HG03103 (cell line): ENCODE results near the gene MSH6.

Source experiments
- ATAC-seq: cut with Tn5 transposase; IDR thresholded peaks from one replicate; pipeline ENCODE4 v1.9.1; 2021; ENCODE audit warnings: low read depth; ENCODE audit not compliant: unreplicated experiment

The MSH6 gene, protein sequence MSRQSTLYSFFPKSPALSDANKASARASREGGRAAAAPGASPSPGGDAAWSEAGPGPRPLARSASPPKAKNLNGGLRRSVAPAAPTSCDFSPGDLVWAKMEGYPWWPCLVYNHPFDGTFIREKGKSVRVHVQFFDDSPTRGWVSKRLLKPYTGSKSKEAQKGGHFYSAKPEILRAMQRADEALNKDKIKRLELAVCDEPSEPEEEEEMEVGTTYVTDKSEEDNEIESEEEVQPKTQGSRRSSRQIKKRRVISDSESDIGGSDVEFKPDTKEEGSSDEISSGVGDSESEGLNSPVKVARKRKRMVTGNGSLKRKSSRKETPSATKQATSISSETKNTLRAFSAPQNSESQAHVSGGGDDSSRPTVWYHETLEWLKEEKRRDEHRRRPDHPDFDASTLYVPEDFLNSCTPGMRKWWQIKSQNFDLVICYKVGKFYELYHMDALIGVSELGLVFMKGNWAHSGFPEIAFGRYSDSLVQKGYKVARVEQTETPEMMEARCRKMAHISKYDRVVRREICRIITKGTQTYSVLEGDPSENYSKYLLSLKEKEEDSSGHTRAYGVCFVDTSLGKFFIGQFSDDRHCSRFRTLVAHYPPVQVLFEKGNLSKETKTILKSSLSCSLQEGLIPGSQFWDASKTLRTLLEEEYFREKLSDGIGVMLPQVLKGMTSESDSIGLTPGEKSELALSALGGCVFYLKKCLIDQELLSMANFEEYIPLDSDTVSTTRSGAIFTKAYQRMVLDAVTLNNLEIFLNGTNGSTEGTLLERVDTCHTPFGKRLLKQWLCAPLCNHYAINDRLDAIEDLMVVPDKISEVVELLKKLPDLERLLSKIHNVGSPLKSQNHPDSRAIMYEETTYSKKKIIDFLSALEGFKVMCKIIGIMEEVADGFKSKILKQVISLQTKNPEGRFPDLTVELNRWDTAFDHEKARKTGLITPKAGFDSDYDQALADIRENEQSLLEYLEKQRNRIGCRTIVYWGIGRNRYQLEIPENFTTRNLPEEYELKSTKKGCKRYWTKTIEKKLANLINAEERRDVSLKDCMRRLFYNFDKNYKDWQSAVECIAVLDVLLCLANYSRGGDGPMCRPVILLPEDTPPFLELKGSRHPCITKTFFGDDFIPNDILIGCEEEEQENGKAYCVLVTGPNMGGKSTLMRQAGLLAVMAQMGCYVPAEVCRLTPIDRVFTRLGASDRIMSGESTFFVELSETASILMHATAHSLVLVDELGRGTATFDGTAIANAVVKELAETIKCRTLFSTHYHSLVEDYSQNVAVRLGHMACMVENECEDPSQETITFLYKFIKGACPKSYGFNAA (N-terminal part only)

DNA sequence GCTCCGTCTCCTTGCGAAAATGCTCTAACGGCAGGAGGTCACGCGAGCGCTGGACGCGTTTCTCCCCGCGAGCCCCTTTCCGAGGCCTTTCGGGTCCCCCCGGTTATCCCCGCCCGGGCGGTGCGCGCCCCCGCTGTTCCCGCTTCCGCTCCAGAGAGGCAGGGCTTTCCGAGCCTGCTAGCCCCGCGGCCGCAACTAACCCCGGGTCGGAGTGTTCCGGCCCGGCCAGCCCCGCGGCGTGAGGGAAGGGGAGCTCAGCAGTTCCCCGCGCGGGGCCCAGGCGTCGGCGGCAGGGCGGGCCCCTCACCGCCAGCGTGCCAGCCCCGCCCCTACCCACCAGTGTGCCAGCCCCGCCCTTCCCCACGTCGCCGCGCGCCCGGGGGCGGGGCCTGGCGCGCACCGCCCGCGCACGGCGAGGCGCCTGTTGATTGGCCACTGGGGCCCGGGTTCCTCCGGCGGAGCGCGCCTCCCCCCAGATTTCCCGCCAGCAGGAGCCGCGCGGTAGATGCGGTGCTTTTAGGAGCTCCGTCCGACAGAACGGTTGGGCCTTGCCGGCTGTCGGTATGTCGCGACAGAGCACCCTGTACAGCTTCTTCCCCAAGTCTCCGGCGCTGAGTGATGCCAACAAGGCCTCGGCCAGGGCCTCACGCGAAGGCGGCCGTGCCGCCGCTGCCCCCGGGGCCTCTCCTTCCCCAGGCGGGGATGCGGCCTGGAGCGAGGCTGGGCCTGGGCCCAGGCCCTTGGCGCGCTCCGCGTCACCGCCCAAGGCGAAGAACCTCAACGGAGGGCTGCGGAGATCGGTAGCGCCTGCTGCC is at the start of gene MSH6:
MSH6 (plus strand) TSS at position 475 of the 815 bp plus-strand sequence; CDS start at position 564, 89 bp downstream.
- peak; percentile 76 for ATAC-seq

DNA sequence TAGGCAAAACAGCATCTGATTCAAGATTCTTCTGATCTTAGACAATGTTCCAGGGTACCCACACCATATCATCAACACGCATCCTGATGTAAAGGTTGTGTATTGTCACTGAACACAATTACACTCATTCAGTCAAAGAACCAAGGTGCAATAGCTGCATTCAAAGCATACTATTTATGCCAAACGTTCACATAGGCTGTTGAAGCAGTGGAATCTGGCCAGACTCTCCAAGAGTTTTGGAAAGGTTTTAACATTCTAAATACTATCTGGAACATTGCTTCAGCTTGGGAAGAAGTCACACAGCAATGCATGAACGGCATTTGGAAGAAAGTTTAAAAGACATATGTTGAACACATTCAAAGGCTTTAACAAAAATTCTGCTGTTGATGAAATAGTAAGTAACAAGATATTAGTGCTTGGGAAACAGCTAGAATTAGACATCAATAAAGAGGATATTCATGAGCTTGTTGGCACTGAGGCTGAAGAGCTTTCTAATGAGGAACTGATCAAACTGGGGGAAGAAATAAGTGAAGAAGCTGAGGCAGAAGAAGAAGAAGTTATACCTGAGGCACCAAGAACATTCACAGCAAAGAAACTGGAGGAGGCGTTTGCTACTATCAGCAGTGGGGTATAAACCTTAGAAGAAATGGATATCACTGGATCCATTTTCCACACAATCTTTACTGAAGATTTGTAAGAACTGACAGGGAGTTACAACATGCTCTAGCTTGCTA is 47.6 kb upstream of the MSH6 start:
- ATAC-seq: no peak

DNA sequence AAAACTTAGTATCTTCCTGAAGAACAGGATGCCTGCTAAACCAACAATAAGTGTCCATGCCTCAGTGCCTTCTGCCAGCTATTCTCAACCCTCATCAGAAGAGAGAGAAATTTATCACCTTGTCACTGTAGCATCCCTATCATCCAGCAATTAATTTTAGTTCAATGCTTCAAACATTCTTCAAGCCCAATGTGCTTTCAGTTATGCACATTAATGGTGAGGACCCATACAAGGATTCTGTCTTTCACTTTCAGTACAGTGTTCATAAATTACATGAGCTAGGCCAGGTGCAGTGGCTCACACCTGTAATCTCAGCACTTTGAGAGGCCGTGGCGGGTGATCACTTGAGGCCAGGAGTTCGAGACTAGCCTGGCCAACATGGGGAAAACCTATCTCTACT is 47.0 kb upstream of the MSH6 start:
- ATAC-seq: no peak

DNA sequence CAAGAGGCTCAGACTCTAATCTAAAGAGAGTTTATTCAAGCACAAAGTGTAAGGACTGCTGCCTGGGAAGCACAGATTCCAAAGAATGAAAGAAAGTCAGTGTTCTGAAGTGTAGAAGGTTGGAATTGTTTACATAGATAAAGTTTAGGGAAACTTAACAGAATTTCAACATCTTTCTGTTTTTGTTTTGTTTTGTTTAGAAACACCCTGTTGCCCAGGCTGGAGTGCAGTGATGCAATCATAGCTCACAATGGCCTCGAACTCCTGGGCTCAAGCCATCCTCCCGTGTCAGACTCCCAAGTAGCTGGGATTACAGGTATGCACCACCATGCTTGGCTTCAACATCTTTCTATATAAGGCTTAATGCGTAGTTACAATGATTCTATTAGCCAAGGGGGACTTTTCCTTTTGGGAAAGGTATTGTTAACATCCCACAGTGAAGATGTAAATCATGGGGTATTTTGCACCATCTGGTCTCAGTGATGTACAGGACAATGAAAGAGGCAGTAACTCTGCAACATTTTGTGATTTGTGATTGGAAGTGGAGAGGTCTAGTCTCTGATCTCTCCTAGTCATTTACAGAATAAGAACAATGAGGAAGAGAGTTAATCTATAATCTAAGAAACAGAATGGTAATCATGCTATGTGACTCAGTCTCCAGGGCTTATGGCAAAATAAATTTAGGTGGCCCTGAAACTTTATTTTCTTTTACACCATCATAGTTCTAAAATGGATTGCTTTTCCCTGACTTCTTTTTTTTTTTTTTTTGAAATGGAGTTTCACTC is 45.6 kb upstream of the MSH6 start:
- ATAC-seq: no peak

DNA sequence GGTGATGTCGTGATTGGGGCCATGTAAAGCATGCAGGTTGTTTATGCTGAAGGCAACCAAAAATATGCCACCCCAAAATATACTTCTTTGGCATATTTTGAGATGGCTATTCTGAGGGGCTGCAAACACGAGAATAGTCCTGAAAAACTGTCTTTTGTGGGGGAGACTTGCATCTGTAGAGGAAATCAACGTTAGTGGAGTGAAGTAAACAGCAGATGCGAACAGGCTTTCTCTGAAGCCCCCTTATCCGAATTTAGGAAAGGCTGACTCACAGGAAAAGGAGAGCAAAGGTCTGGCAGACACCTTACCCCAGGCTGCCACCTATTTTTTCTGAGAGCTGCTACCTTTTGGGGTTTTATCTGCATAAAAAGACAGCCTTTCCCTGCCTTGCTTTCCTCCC is 44.6 kb upstream of the MSH6 start:
- ATAC-seq: no peak

DNA sequence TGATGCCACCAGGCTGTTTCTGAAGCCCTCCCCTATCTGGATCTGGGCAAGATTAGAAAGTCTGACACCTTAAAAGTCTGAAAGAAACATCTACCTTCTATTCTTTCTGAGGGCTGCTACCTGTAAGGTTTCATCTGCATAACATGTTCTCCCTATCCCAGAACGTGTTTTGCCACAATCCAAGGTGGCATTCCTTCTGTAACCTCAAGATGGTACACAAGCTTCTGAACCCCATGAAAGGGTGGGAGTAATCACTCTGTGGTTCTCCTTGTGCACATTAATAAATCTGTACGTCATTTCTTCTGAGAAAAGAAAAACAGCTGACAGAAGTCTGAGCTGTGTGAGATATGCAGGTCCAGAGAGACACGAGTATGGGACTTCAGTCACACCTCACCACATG is 41.8 kb upstream of the MSH6 start:
- ATAC-seq: no peak

DNA sequence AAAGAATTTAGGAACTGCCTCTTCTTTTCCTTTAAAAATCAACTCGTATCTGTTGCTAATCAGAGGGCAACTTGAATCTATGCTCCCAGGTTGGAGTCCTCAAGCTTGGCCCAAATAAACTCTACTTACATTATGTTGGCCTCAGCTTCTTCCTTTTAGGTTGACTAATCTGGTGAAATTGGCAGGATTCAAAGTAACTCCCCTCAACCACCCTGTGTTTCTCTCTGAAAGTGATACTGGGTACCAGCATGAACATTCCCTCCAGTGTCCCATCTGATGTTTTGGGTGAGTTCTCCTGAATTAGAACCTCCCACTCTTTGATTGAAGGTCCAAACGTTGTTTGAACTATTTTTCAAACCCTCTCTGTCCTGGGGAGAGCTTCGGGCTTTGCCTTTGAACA is 41.3 kb upstream of the MSH6 start:
- no peak for ATAC-seq

DNA sequence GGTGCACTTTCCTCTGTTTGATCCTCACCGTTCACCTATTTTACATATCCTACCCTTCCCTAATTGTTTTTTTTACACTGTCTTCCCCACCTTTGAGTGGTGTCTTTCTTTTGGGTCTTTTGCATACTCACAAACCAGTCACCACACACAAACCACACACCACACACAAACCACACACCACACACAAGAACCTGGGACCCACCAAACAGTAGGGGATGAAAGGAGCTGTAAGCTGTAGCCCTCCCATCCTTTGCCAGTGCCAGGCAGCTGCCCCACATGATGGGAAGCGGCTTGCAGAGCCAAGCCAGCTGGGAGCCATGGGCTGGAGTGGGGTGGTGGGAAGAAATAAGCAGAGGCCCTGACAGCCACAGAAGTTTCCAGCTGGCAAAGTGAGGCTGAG is 38.9 kb upstream of the MSH6 start:
- ATAC-seq: no peak

DNA sequence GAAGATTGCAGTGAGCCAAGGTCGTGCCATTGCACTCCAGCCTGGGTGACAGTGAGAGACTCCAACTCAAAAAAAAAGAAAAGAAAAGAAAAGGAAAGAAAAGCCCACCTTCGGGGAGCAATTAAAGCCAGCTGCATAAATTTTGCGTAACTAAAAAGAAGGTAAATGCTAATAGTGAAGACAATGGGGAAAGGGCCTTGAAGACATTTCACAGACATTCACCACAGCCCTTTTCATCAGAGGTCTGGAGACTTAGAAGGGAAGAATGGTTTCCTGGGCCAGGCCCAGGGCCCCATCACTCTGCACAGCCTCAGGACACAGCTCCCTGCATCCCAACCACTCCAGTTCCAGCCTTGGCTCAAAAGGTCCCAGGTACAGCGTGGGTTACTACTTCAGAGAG is 35.1 kb upstream of the MSH6 start:
- ATAC-seq: no peak

DNA sequence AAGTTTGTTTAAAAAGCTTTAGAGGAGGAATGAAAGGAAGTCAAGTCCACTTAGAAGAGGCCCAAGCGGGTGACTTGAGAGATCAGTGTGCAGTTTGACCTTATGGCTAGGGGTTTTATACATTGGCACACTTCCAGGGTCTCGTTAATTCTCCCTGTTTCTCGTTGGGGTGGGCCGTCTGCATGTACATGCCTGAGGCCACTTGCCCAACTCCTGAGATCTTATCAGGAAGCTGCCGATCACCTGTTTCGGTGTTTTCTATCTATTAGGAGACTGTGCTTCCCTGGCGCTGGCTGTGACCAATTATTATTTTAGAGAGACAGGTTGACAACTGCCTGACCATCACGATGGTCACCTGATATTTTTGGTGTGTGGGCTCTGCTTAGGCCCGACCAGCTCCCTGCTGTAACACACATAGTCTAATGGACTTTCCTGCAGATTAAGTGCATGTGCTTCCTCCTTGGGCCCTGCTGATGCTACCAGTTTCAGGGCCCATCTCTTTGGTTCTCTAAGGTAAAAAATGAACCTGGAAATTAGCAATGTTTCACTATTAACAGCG is 31.0 kb upstream of the MSH6 start:
- peak; percentile 26 for ATAC-seq

DNA sequence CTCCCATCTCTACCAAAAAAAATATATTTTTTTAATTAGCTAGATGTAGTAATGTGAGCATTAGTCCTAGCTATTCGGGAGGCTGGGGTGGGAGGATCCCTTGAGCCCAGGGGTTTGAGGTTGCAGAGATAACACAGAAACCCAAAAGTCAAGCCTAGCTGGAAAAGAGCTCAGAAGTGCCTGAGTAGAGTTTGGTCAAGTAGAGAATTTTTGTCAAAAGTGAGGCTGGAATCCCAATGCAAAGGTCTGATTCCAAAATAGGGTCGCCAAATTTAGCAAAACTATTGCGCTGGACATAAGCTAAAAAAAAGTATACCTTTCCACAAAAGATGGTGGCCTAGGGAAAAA is 15.5 kb upstream of the MSH6 start:
- ATAC-seq: no peak

DNA sequence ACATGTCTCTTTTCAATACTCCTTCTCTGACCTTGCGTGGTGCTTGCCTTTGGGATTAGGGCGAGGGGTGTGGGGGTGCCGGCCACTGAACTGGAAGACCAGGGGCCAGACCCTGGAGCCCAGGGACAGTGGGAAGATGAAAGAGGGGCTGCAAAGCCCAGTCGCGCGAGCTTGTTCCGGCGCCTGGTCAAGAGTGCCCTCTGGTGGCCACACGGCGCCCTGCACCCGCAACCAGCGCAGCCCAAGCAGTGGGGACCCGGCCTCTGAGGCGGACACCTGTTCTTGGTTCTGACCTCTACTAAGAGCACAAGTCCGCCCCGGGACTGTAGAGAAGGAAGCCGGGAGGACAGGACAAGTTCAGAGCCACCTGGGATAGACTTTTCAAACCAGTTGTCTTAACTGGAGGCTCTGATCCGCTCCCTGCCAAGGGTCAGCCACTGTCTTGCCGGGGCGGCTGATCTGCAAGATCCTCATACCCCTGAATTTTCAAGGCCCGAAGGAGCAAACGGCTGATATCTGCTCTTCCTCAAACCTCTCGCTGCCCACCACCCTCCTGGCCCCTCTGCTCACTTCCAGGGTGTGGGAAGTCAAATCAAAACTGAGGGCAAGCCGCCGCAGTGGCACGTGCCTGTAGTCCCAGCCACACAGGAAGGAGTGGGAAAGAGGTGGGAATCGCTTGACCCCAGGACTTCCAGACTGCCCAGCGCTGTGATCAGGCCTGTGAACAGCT is 14.9 kb upstream of the MSH6 start:
- no peak for ATAC-seq

DNA sequence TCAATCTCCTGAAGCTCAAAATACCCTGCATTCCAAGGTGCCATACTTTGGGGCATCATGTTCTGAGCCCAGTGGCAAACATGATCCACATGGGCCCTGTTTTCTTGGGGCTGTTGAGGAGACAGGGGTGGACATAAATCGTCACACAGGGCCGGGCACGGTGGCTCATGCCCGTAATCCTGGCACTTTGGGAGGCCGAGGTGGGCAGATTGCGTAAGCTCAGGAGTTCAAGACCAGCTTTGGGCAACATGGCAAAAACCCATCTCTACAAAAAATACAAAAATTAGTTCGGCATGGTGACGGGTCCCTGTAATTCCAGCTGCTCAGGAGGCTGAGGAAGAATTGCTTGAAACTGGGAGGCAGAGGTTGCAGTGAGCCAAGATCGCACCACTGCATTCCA is 13.6 kb upstream of the MSH6 start:
- no peak for ATAC-seq

DNA sequence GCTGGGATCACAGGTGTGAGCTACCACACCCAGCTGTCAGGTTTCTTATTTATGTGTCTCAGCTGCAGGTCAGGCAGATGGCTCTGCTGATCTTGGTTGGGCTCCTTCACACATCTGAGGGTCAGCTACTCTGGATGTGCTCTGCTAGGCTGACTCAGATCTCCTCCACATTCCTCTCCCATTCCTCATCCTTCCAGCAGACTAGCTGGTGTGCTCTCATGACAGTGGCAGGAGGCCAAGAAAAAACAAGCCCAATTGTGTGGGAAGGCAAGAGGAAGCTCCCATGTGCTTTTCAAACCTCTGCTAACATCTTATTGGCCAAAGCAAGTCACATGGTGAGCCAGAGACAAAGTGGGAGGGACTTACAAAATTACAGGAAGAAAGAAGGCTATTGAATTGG is 11.7 kb upstream of the MSH6 start:
- no peak for ATAC-seq

DNA sequence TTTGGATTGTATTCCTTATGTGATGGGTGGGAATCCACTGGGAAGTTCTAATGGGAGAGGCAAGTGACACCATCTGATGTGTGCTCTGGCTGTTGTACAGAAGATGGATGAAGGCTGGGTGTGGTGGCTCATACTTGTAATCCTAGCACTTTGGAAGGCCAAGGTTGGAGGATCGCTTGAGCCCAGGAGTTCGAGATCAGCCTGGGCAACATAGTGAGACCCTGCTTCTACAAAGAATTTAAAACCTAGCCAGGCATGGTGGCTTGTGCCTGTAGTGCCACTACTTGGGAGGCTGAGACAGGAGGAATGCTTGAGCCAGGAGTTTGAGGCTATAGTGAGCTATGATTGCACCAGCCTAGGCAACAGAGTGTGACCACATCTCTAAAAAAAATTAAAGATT is 10.6 kb upstream of the MSH6 start:
- ATAC-seq: no peak

DNA sequence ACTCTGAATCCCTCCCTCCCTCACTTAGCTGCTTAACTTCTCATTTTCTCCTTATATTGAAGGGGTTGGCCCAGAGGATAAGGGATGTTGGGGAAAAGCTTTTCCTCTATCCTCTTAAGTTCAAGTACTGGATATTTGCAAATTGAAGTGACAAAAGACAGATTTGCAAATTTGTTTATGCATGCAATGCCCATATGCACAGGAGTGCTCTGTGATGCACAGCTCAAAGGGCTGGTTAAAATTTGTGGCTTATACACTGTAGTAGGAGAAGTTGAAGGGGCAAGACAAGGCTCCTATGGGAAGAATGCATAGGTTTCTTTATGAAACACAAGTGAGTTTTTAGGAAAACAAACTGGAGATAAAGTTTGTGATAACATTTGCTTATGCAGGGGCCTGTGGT is 8.4 kb upstream of the MSH6 start:
- ATAC-seq: no peak

DNA sequence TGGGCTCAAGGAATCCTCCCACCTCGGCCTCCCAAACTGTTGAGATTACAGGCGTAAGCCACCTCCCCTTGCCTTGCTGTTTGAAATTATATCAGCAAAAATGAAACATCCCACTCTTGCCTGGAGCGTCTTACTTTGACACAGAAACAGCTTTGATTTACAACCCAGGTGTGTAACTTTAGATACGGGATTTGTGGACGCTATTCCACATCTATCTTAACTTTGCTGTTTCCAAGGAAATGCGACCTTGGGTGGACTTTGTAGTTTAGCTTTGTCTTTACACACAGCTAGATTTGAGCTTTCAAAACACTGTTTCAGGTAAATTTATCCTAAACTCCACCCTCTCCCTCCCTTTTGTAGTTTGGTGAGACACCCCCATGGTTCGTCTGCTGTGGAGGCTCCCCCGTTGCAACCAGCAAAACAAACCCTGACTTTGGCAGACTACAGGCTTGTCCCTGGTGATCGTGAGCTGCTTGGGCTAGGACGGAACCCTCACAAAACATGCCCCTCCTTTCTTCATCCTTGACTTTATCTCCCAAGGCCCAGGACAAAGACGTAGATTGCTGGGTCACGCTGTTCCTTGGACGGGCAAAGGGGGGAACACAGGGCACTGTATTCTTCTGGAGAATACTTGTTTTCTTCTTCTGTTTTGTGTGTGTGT is 5.5 kb upstream of the MSH6 start:
- ATAC-seq: no peak
